Neural crest cell (in vitro differentiated cells): ENCODE data around the gene CXCL12. TPM values are rescaled to one million over a fixed set of nuclear protein-coding genes. Genes with fewer than 3 reads are reported as not detected.

Experiments
- DNase-seq: peaks from one replicate; pipeline ENCODE4 v3.0.0; 2021; ENCODE audit warnings: low read depth, mixed read lengths, low spot score
- H3K27ac Mint-ChIP-seq: one replicate; pipeline ENCODE4 v1.8.0; 2021; ENCODE audit warnings: mild to moderate bottlenecking, mixed read lengths; ENCODE audit not compliant: unreplicated experiment
- H3K27me3 Mint-ChIP-seq: 2 replicates; pipeline ENCODE4 v1.8.0; 2021; ENCODE audit warnings: low read depth, mild to moderate bottlenecking, mixed read lengths
- H3K36me3 Mint-ChIP-seq: 2 replicates; pipeline ENCODE4 v1.8.0; 2021; ENCODE audit warnings: low read depth, mild to moderate bottlenecking, mixed read lengths
- H3K4me1 Mint-ChIP-seq: 2 replicates; pipeline ENCODE4 v1.8.0; 2021; ENCODE audit warnings: mixed read lengths
- H3K4me3 Mint-ChIP-seq: one replicate; pipeline ENCODE4 v1.8.0; 2021; ENCODE audit warnings: mild to moderate bottlenecking, mixed read lengths
- H3K9me3 Mint-ChIP-seq: 2 replicates; pipeline ENCODE4 v1.8.0; 2021; ENCODE audit warnings: mixed read lengths
- total RNA-seq: library from RNA; stranded (reverse); gene quantifications from 2 replicates; pipeline ENCODE4 v1.2.1, GENCODE V29; 2021
- TF ChIP-seq, protein P1 (sequence below): fragments of 200-600 bp; sonication (generic); conservative IDR thresholded peaks from 2 replicates; pipeline ENCODE4 v1.5.0; 2021; ENCODE audit warnings: antibody characterized with exemption, mild to moderate bottlenecking

Gene CXCL12
- total RNA-seq, 1 donor from 2014 or later, result 3.6 TPM

DNA sequence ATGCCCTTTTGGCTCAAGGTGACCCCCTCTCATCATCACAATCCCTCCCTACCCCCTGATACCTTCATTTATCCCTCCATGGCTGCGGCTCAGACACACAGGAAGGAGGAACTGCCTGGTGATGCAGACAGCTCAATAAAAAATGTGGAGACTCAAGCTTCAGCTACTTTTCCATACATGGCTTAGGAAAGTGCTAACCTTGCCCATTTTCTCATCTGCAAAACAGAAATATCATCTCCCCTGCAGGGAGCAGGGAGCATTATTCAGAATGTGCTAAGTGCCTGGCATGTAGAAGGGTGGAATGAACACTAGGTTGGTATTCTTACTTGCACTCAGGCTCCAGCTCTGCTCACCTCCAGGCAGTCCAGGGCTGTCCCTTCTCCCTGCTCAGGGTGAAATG is 23.8 kb downstream of the CXCL12 start:
- Mint-ChIP-seq H3K36me3 (no peaks in the 10 kb centered on the region), H3K4me3 (no peak overlapping the region), H3K9me3 (no peaks in the 10 kb centered on the region), H3K27me3 (no peaks in the 10 kb centered on the region), H3K4me1 (no peaks in the 10 kb centered on the region), H3K27ac (no peak overlapping the region)
- TF ChIP-seq, protein P1, sequence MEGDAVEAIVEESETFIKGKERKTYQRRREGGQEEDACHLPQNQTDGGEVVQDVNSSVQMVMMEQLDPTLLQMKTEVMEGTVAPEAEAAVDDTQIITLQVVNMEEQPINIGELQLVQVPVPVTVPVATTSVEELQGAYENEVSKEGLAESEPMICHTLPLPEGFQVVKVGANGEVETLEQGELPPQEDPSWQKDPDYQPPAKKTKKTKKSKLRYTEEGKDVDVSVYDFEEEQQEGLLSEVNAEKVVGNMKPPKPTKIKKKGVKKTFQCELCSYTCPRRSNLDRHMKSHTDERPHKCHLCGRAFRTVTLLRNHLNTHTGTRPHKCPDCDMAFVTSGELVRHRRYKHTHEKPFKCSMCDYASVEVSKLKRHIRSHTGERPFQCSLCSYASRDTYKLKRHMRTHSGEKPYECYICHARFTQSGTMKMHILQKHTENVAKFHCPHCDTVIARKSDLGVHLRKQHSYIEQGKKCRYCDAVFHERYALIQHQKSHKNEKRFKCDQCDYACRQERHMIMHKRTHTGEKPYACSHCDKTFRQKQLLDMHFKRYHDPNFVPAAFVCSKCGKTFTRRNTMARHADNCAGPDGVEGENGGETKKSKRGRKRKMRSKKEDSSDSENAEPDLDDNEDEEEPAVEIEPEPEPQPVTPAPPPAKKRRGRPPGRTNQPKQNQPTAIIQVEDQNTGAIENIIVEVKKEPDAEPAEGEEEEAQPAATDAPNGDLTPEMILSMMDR, result no peak
- DNase-seq, result no peak

DNA sequence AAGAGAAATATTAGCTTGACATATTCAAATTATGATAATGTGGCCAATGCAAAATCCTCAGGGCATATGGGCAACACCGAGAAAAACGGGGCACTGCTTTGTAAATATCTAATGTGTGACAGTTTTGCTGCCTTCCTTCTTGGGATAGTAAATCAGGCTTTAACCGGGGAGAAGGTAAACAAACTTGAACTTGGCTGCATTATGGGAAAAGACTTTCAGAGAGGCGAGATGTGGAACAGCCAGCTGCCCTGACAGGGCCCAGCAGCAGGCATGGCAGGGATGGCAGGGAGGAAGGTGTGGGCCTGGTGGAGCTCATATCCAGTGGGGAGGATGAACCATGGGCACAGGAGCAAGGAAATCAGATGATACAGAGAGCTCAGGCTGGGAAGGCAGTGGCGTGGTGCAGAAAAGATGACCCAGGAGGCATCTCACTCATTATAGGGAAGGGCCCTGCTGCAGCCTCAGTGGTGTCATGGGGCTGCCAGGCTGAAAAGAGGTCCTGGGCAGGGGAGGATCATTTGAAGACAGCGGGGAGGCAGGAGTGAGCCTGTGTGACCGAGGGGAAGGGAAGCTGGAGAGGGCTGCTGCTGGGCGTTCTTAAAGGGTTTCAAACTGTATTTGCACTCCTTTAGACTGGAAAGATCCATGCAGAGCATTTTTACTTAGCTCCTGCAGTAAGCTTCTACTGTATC is 26.7 kb downstream of the CXCL12 start:
- TF ChIP-seq, protein P1, result no peak
- Mint-ChIP-seq H3K4me1 (peaks cover 7% of the 10 kb centered on the region), H3K27ac (peak overlapping the region; percentile 7), H3K4me3 (no peak overlapping the region), H3K9me3 (no peaks in the 10 kb centered on the region), H3K36me3 (no peaks in the 10 kb centered on the region), H3K27me3 (no peaks in the 10 kb centered on the region)
- DNase-seq, result no peak

- H3K9me3 Mint-ChIP-seq, result peaks cover 2% of the 10 kb centered on the region
- TF ChIP-seq, protein P1, result no peak
- H3K27ac Mint-ChIP-seq, result no peak overlapping the region
- H3K27me3 Mint-ChIP-seq, result no peaks in the 10 kb centered on the region
- H3K36me3 Mint-ChIP-seq, result no peaks in the 10 kb centered on the region
- peaks cover 10% of the 10 kb centered on the region for H3K4me1 Mint-ChIP-seq
- H3K4me3 Mint-ChIP-seq, result no peak overlapping the region
- DNase-seq, result no peak
Measured at GRCh38 chr10:44357023-44357540, 27.8 kb downstream of the CXCL12 start.

DNA sequence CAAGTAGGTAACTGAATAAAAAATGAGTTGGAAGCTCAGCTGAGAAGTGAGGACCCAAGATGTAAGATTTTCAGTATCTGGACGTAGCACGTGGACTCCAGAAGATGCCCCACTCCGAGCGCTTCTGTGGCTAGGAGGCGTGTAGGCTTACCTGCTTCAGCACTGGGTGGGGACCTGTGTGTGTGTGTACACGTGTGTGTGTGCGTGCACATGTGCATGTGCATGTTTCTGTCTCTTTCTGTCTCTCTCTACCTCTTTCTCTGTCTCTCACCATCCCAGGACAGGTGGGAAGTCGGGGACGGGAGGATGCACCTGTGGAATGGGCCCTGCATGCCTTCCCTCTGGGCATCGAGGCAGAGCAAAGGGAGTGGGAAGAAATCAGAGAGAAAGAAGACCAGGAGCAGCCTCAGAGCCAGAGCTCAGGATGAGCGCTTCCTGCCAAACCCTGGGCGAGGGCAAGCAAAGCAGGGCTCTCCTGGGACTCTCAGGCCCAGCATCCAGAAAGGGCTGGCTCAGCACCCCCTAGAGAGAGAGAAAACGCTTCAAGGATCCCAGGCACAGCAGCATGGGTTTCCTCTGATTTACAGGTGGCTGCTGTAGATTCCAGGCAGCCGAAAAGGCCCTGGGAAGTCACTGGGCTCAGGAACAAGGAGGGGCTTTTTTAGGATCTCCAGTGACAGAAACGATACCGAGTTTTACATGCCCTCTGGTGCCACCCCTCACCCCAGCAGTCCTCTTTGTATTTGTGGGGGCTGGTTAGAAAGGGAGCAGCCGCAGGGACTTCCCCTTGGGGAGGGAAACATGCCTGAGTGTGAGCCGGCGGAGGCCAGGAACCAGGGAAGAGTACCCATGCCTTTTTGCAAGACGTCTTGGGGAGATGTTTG is 28.5 kb downstream of the CXCL12 start:
- TF ChIP-seq, protein P1, result no peak
- DNase-seq, result no peak
- peaks cover 11% of the 10 kb centered on the region for H3K4me1 Mint-ChIP-seq
- H3K36me3 Mint-ChIP-seq, result no peaks in the 10 kb centered on the region
- H3K27ac Mint-ChIP-seq, result no peak overlapping the region
- H3K27me3 Mint-ChIP-seq, result no peaks in the 10 kb centered on the region
- no peak overlapping the region for H3K4me3 Mint-ChIP-seq
- H3K9me3 Mint-ChIP-seq, result peaks cover 3% of the 10 kb centered on the region

DNA sequence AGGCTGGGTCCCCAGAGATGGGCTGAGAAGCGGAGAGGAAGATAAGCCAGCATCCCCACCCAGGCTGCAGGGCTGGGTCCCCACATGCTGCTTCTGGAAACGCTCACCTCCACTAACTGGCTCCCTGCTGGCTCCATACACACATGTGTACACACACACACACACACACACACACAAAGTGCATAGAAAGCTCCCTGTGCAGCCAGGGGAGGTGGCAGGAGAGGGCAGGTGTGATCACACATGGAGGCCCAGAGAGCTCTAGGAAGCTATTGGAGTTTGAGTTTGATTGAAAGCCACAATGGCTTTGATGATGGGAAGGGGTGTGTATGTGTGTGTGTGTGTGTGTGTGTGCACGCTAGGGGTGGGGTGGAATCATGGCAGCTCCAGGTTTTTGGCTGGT is 29.3 kb downstream of the CXCL12 start:
- Mint-ChIP-seq H3K9me3 (peaks cover 3% of the 10 kb centered on the region), H3K36me3 (no peaks in the 10 kb centered on the region), H3K27ac (peak overlapping the region; percentile 86), H3K4me3 (no peak overlapping the region), H3K4me1 (peaks cover 11% of the 10 kb centered on the region), H3K27me3 (no peaks in the 10 kb centered on the region)
- DNase-seq, result no peak
- TF ChIP-seq, protein P1, result no peak
